Lower leg skin (tissue), 4 donors: ENCODE measurements around the gene FKBP6. TPM values are rescaled to one million over a fixed set of nuclear protein-coding genes. Genes with fewer than 3 reads are reported as not detected.
A peak's percentile ranks its signal among the peaks of the same experiment; 100 is the strongest.
"Not testable (repeated sequence)": the region's sequence is repeated elsewhere in the genome, so short reads cannot be mapped to it uniquely, and the experiment has no call there.

Experiments
- DNase-seq, 2 donors: peaks; one replicate each; pipeline ENCODE4 v3.0.0-alpha.2; 2019; ENCODE audit warnings: low spot score in 2 of 2
- H3K4me3 ChIP-seq: fragments of 200-600 bp; sonication (generic); 2 replicates; pipeline ENCODE4 v1.5.1; 2017; ENCODE audit warnings: mild to moderate bottlenecking, low read depth; ENCODE audit not compliant: poor library complexity, severe bottlenecking
- CTCF ChIP-seq, 3 donors: fragments of 450-650 bp; IDR thresholded peaks; one replicate each; pipeline ENCODE4 v1.5.1; 2016; ENCODE audit warnings: antibody characterized with exemption in 3 of 3, mild to moderate bottlenecking in 3 of 3, moderate library complexity in 2 of 3
- POLR2A ChIP-seq, 2 donors: fragments of 450-650 bp; IDR thresholded peaks; one replicate each; pipeline ENCODE4 v1.6.1; 2016 to 2017; ENCODE audit warnings: antibody characterized with exemption in 2 of 2, mild to moderate bottlenecking in 1 of 2, moderate library complexity in 1 of 2
- WGBS, 2 donors: methylation state at CpG; one replicate each; pipeline ENCODE4 v1.1.5; 2018; 5-methylcytosine and 5-hydroxymethylcytosine counted together
- intact Hi-C: fragments of 100-400 bp; cut with DNase I; formaldehyde crosslinking; loops from one replicate; pipeline ENCODE4 v1.15.0; 2023; ENCODE audit warnings: low total_unique reads
- total RNA-seq, 4 donors: library from RNA; depleted of rRNA; stranded (reverse); fragments of >200 nt; gene quantifications; one replicate each; pipeline ENCODE4 v1.1.0, GENCODE V29; 2016

The FKBP6 gene
- total RNA-seq, 4 donors from 2014 or later: 0.15 TPM; not detected in 3

- no peak overlapping the region for H3K4me3 ChIP-seq
- 93% methylated on average over 13 of the region's 13 CpGs for WGBS, 2 donors
- TF ChIP-seq CTCF (IDR thresholded peaks at IDR 0.05) (no peak), POLR2A (IDR thresholded peaks at IDR 0.05) (no peak)
- no peak for DNase-seq
- intact Hi-C loops: no loop called here
Measured at GRCh38 chr7:73307436-73307835, 20.5 kb upstream of the FKBP6 start.

GRCh38 chr7:73308074-73308664 is 19.8 kb upstream of the FKBP6 start:
- intact Hi-C loops: no loop called here
- DNase-seq: no peak
- H3K4me3 ChIP-seq: peak overlapping the region; percentile 68
- TF ChIP-seq POLR2A (IDR thresholded peaks at IDR 0.05): no peak
- no peak for TF ChIP-seq CTCF (IDR thresholded peaks at IDR 0.05)
- WGBS, 2 donors: 17 to 19% methylated on average over 24 to 34 of the region's 43 CpGs

- intact Hi-C loops: no loop called here
- WGBS, 2 donors: 11 to 14% methylated on average over 33 to 36 of the region's 40 CpGs
- H3K4me3 ChIP-seq: peak within 1 kb of the TSS; percentile 68
- DNase-seq: peak; percentile 85 to 97
- TF ChIP-seq POLR2A (IDR thresholded peaks at IDR 0.05) (no peak), CTCF (IDR thresholded peaks at IDR 0.05) (no peak)
Measured at GRCh38 chr7:73308665-73309214, 19.2 kb upstream of the FKBP6 start, which contains the start of gene NSUN5. Gene NSUN5, minus strand, starts transcription at chr7:73308826. Its CDS starts 36 bp downstream, at chr7:73308790.

GRCh38 chr7:73311421-73311820 is 16.5 kb upstream of the FKBP6 start:
- WGBS, 2 donors: 77 to 84% methylated on average over 5 to 7 of the region's 7 CpGs
- DNase-seq, H3K4me3 ChIP-seq, intact Hi-C loops: not testable (repeated sequence)

GRCh38 chr7:73312831-73313520 is 15.0 kb upstream of the FKBP6 start:
- 88 to 93% methylated on average over 42 of the region's 48 CpGs for WGBS, 2 donors
- TF ChIP-seq CTCF (IDR thresholded peaks at IDR 0.05) (no peak), POLR2A (IDR thresholded peaks at IDR 0.05) (no peak)
- no peak for DNase-seq

GRCh38 chr7:73313521-73313906 is 14.4 kb upstream of the FKBP6 start:
- WGBS, 2 donors: 62 to 83% methylated on average over 4 of the region's 4 CpGs
- TF ChIP-seq POLR2A (IDR thresholded peaks at IDR 0.05) (no peak), CTCF (IDR thresholded peaks at IDR 0.05) (no peak)
- no peak for DNase-seq
- intact Hi-C loops: no loop called here
- no peak overlapping the region for H3K4me3 ChIP-seq

More at GRCh38 chr7:73312831-73313520, 15.0 kb upstream of the FKBP6 start:
- intact Hi-C loops: no loop called here
- H3K4me3 ChIP-seq: no peak overlapping the region
